Rectal smooth muscle tissue (tissue), 1 donor: Measurements from ENCODE around the gene C15orf61.

ENCODE experiments used
- H3K27ac ChIP-seq: one replicate; pipeline ENCODE4 v1.7.0; 2013; ENCODE audit warnings: low read depth, low read length, inconsistent platforms
- H3K27me3 ChIP-seq: one replicate; pipeline ENCODE4 v1.7.0; 2013; ENCODE audit warnings: low read length; ENCODE audit not compliant: control insufficient read depth, insufficient read depth
- H3K36me3 ChIP-seq: one replicate; pipeline ENCODE4 v1.7.0; 2013; ENCODE audit warnings: low read length; ENCODE audit not compliant: control insufficient read depth, insufficient read depth
- H3K4me1 ChIP-seq: one replicate; pipeline ENCODE4 v1.7.0; 2013; ENCODE audit warnings: low read length; ENCODE audit not compliant: control insufficient read depth, insufficient read depth
- H3K4me3 ChIP-seq: one replicate; pipeline ENCODE4 v1.7.0; 2013; ENCODE audit warnings: low read length
- H3K9ac ChIP-seq: one replicate; pipeline ENCODE4 v1.7.0; 2013; ENCODE audit warnings: low read length

Gene C15orf61

GRCh38 chr15:67521029-67521782 lies at the start of gene C15orf61:
Gene C15orf61 (plus strand): TSS chr15:67521131. CDS start chr15:67521249, 118 bp downstream.
- H3K27ac ChIP-seq = peak within 1 kb of the TSS; percentile 94
- H3K36me3 ChIP-seq = no peaks in the 10 kb centered on the region
- H3K4me3 ChIP-seq = peak within 1 kb of the TSS; percentile 91
- H3K27me3 ChIP-seq = no peaks in the 10 kb centered on the region
- H3K9ac ChIP-seq = peak within 1 kb of the TSS; percentile 87
- H3K4me1 ChIP-seq = no peaks in the 10 kb centered on the region

- Histone ChIP-seq H3K36me3 (no peaks in the 10 kb centered on the region), H3K4me3 (no peak overlapping the region), H3K27ac (no peak overlapping the region)
Observed at GRCh38 chr15:67472957-67473356, 48.0 kb upstream of the C15orf61 start.

GRCh38 chr15:67474405-67475110 lies 46.4 kb upstream of the C15orf61 start:
- H3K9ac ChIP-seq = no peak overlapping the region
- no peak overlapping the region for H3K4me3 ChIP-seq
- H3K27me3 ChIP-seq = no peaks in the 10 kb centered on the region
- no peaks in the 10 kb centered on the region for H3K4me1 ChIP-seq
- no peak overlapping the region for H3K27ac ChIP-seq
- no peaks in the 10 kb centered on the region for H3K36me3 ChIP-seq

More at GRCh38 chr15:67472957-67473356, 48.0 kb upstream of the C15orf61 start:
- Histone ChIP-seq H3K4me1 (no peaks in the 10 kb centered on the region), H3K9ac (no peak overlapping the region), H3K27me3 (no peaks in the 10 kb centered on the region)

GRCh38 chr15:67479781-67480505 lies 41.0 kb upstream of the C15orf61 start:
- H3K4me1 ChIP-seq = no peaks in the 10 kb centered on the region
- no peaks in the 10 kb centered on the region for H3K36me3 ChIP-seq
- H3K27me3 ChIP-seq = no peaks in the 10 kb centered on the region
- H3K9ac ChIP-seq = no peak overlapping the region
- H3K27ac ChIP-seq = no peak overlapping the region
- no peak overlapping the region for H3K4me3 ChIP-seq

GRCh38 chr15:67480741-67481140 lies 40.2 kb upstream of the C15orf61 start:
- Histone ChIP-seq H3K27me3 (no peaks in the 10 kb centered on the region), H3K4me1 (no peaks in the 10 kb centered on the region), H3K4me3 (no peak overlapping the region), H3K27ac (no peak overlapping the region), H3K36me3 (no peaks in the 10 kb centered on the region), H3K9ac (no peak overlapping the region)

GRCh38 chr15:67481680-67482079 lies 39.3 kb upstream of the C15orf61 start:
- H3K4me1 ChIP-seq = no peaks in the 10 kb centered on the region
- H3K4me3 ChIP-seq = no peak overlapping the region
- H3K27ac ChIP-seq = no peak overlapping the region
- H3K36me3 ChIP-seq = no peaks in the 10 kb centered on the region
- H3K27me3 ChIP-seq = no peaks in the 10 kb centered on the region
- H3K9ac ChIP-seq = no peak overlapping the region

- H3K27ac ChIP-seq = no peak overlapping the region
- no peak overlapping the region for H3K4me3 ChIP-seq
- H3K4me1 ChIP-seq = no peaks in the 10 kb centered on the region
- H3K36me3 ChIP-seq = peaks cover 2% of the 10 kb centered on the region
- no peaks in the 10 kb centered on the region for H3K27me3 ChIP-seq
- H3K9ac ChIP-seq = no peak overlapping the region
Observed at GRCh38 chr15:67495585-67495984, 25.3 kb upstream of the C15orf61 start.

- Histone ChIP-seq H3K27me3 (no peaks in the 10 kb centered on the region), H3K27ac (no peak overlapping the region), H3K4me3 (no peak overlapping the region), H3K4me1 (no peaks in the 10 kb centered on the region), H3K36me3 (no peaks in the 10 kb centered on the region), H3K9ac (no peak overlapping the region)
Observed at GRCh38 chr15:67501177-67501835, 19.6 kb upstream of the C15orf61 start.

- no peaks in the 10 kb centered on the region for H3K4me1 ChIP-seq
- no peak overlapping the region for H3K27ac ChIP-seq
- H3K36me3 ChIP-seq = no peaks in the 10 kb centered on the region
- H3K4me3 ChIP-seq = no peak overlapping the region
- no peaks in the 10 kb centered on the region for H3K27me3 ChIP-seq
- no peak overlapping the region for H3K9ac ChIP-seq
Observed at GRCh38 chr15:67501836-67502461, 19.0 kb upstream of the C15orf61 start.

GRCh38 chr15:67504056-67504455 lies 16.9 kb upstream of the C15orf61 start:
- no peak overlapping the region for H3K27ac ChIP-seq
- H3K9ac ChIP-seq = no peak overlapping the region
- no peak overlapping the region for H3K4me3 ChIP-seq
- H3K4me1 ChIP-seq = no peaks in the 10 kb centered on the region
- no peaks in the 10 kb centered on the region for H3K36me3 ChIP-seq
- H3K27me3 ChIP-seq = no peaks in the 10 kb centered on the region

- H3K4me1 ChIP-seq = no peaks in the 10 kb centered on the region
- H3K36me3 ChIP-seq = no peaks in the 10 kb centered on the region
- H3K27ac ChIP-seq = no peak overlapping the region
- H3K27me3 ChIP-seq = no peaks in the 10 kb centered on the region
- H3K9ac ChIP-seq = no peak overlapping the region
- H3K4me3 ChIP-seq = no peak overlapping the region
Observed at GRCh38 chr15:67504796-67505195, 16.1 kb upstream of the C15orf61 start.
